ENCODE data around the gene MBD3. TPM values are rescaled to one million over a fixed set of nuclear protein-coding genes. Genes with fewer than 3 reads are reported as not detected.

MBD3 gene
- total and polyA plus RNA-seq, 2 donors (not counting 1 experiment from before 2014, with no cell fraction given) = 19.8 to 85.2 TPM

GRCh38 chr19:1571358-1571757 is 21.3 kb downstream of the MBD3 start:
- Histone ChIP-seq H3K9me3 (ENCODE audit: control insufficient read depth, insufficient read depth, low read depth, low read length) (no peaks in the 10 kb centered on the region), H3K4me1 (ENCODE audit: control insufficient read depth, extremely low read depth, insufficient read depth, low read length) (no peaks in the 10 kb centered on the region), H4K20me1 (ENCODE audit: control insufficient read depth, extremely low read depth, insufficient read depth, low read length) (no peaks in the 10 kb centered on the region), H3K9ac (ENCODE audit: insufficient read depth, low read length) (no peak overlapping the region), H3K4me3 (replicated peaks in 1 of 4; ENCODE audit: control extremely low read depth in 1 of 4, insufficient read depth in 1 of 4, low read depth in 3 of 4, low read length in 4 of 4) (no peak overlapping the region), H3K27ac (ENCODE audit: insufficient read depth, low read length) (no peak overlapping the region), H2AFZ (ENCODE audit: low read length) (no peak overlapping the region), H3K27me3 (ENCODE audit: control insufficient read depth, insufficient read depth, low read length) (no peaks in the 10 kb centered on the region), H3K4me2 (ENCODE audit: extremely low read depth, insufficient read depth, low read length) (no peak overlapping the region), H3K79me2 (ENCODE audit: control insufficient read depth, insufficient read depth, low read length) (peaks cover 5% of the 10 kb centered on the region), H3K36me3 (ENCODE audit: control insufficient read depth, insufficient read depth, low read length) (no peaks in the 10 kb centered on the region)
- DNase-seq (ENCODE audit: low read depth in 2 of 2) = no peak
- TF ChIP-seq CTCF (conservative IDR thresholded peaks at IDR 0.05 in 1 of 2, IDR thresholded peaks at IDR 0.05 in 1 of 2; ENCODE audit: low read depth in 1 of 2, low read length in 2 of 2) (no peak), EZH2 (IDR thresholded peaks at IDR 0.05; ENCODE audit: low read length, missing control alignments) (no peak)

DNA sequence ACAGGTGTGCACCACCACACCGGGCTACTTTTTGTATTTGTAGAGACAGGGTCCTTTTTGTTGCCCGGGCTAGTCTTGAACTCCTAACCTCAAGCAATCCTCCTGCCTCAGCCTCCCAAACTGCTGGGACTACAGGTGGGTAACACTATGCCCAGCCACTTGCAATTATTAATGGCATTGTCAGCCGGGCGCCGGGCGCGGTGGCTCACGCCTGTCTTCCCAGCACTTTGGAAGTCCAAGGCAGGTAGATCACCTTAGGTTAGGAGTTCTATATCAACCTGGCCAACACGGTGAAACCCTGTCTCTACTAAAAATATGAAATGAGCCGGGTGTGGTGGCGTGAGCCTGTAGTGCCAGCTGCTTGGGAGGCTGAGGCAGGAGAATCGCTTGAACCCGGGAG is 21.8 kb downstream of the MBD3 start:
- H3K27me3 ChIP-seq (ENCODE audit: control insufficient read depth, insufficient read depth, low read length) = no peaks in the 10 kb centered on the region

DNA sequence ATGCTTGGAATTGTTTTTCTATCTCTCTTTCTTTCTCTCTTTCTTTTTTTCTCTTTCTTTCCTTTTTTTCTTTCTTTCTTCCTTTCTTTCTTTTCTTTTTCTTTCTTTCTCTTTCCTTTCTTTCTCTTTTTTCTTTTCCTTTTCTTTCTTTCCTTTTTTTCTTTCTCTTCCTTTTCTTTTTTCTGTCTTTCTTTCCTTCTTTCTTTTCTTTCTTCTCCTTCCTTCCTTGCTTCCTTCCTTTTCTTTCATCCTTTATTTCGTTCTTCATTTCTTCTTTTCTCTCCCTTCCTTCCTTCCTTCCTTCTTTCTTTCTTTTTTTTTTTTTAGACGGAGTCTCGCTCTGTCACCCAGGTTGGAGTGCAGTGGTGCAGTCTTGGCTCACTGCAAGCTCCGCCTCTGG is 22.7 kb downstream of the MBD3 start:
- H3K9me3 ChIP-seq (ENCODE audit: control insufficient read depth, insufficient read depth, low read depth, low read length) = no peaks in the 10 kb centered on the region
- TF ChIP-seq CTCF (conservative IDR thresholded peaks at IDR 0.05 in 1 of 2, IDR thresholded peaks at IDR 0.05 in 1 of 2; ENCODE audit: low read depth in 1 of 2, low read length in 2 of 2) = no peak
- no peak for TF ChIP-seq EZH2 (IDR thresholded peaks at IDR 0.05; ENCODE audit: low read length, missing control alignments)
- no peak for DNase-seq (ENCODE audit: low read depth in 2 of 2)

More for the DNA sequence above, 21.8 kb downstream of the MBD3 start:
- H3K9me3 ChIP-seq (ENCODE audit: control insufficient read depth, insufficient read depth, low read depth, low read length) = no peaks in the 10 kb centered on the region
- H3K79me2 ChIP-seq (ENCODE audit: control insufficient read depth, insufficient read depth, low read length) = peaks cover 10% of the 10 kb centered on the region
- no peak overlapping the region for H3K27ac ChIP-seq (ENCODE audit: insufficient read depth, low read length)
- H3K4me3 ChIP-seq (replicated peaks in 1 of 4; ENCODE audit: control extremely low read depth in 1 of 4, insufficient read depth in 1 of 4, low read depth in 3 of 4, low read length in 4 of 4) = no peak overlapping the region
- H3K4me1 ChIP-seq (ENCODE audit: control insufficient read depth, extremely low read depth, insufficient read depth, low read length) = peaks cover 3% of the 10 kb centered on the region
- no peak overlapping the region for H3K4me2 ChIP-seq (ENCODE audit: extremely low read depth, insufficient read depth, low read length)
- H4K20me1 ChIP-seq (ENCODE audit: control insufficient read depth, extremely low read depth, insufficient read depth, low read length) = no peaks in the 10 kb centered on the region
- H2AFZ ChIP-seq (ENCODE audit: low read length) = no peak overlapping the region
- DNase-seq (ENCODE audit: low read depth in 2 of 2) = no peak
- TF ChIP-seq EZH2 (IDR thresholded peaks at IDR 0.05; ENCODE audit: low read length, missing control alignments) = no peak
- TF ChIP-seq CTCF (conservative IDR thresholded peaks at IDR 0.05 in 1 of 2, IDR thresholded peaks at IDR 0.05 in 1 of 2; ENCODE audit: low read depth in 1 of 2, low read length in 2 of 2) = no peak
- no peaks in the 10 kb centered on the region for H3K36me3 ChIP-seq (ENCODE audit: control insufficient read depth, insufficient read depth, low read length)
- no peak overlapping the region for H3K9ac ChIP-seq (ENCODE audit: insufficient read depth, low read length)

More for the DNA sequence above, 22.7 kb downstream of the MBD3 start:
- Histone ChIP-seq H3K4me3 (replicated peaks in 1 of 4; ENCODE audit: control extremely low read depth in 1 of 4, insufficient read depth in 1 of 4, low read depth in 3 of 4, low read length in 4 of 4) (no peak overlapping the region), H3K36me3 (ENCODE audit: control insufficient read depth, insufficient read depth, low read length) (no peaks in the 10 kb centered on the region), H2AFZ (ENCODE audit: low read length) (no peak overlapping the region), H3K9ac (ENCODE audit: insufficient read depth, low read length) (no peak overlapping the region), H3K4me1 (ENCODE audit: control insufficient read depth, extremely low read depth, insufficient read depth, low read length) (peaks cover 7% of the 10 kb centered on the region), H3K4me2 (ENCODE audit: extremely low read depth, insufficient read depth, low read length) (no peak overlapping the region), H4K20me1 (ENCODE audit: control insufficient read depth, extremely low read depth, insufficient read depth, low read length) (no peaks in the 10 kb centered on the region), H3K79me2 (ENCODE audit: control insufficient read depth, insufficient read depth, low read length) (peaks cover 19% of the 10 kb centered on the region), H3K27ac (ENCODE audit: insufficient read depth, low read length) (no peak overlapping the region), H3K27me3 (ENCODE audit: control insufficient read depth, insufficient read depth, low read length) (no peaks in the 10 kb centered on the region)

All from fibroblast of lung (primary cell).